HEK293T (cell line): ENCODE data around the gene RIMBP2.
A peak's percentile ranks its signal among the peaks of the same experiment; 100 is the strongest.
"Not testable (repeated sequence)": the region's sequence is repeated elsewhere in the genome, so short reads cannot be mapped to it uniquely, and the experiment has no call there.

ENCODE experiments used
- CTCF ChIA-PET: fragments of 350-600 bp; formaldehyde crosslinking; extraction: SDS; loops from one replicate; lab custom pipeline; 2021; ENCODE audit warnings: antibody characterized with exemption, inconsistent platforms; lab: Yijun Ruan, JAX
- POLR2A ChIA-PET: fragments of 350-600 bp; formaldehyde crosslinking; extraction: SDS; loops from one replicate; lab custom pipeline; 2020; ENCODE audit warnings: antibody characterized with exemption, inconsistent platforms; lab: Yijun Ruan, JAX
- DNase-seq: peaks from one replicate; pipeline ENCODE4 v3.0.0; 2012; ENCODE audit warnings: mixed read lengths; ENCODE audit errors: extremely low spot score
- ARNT ChIP-seq: fragments of 450-650 bp; IDR thresholded peaks from 2 replicates; pipeline ENCODE4 v1.6.1; 2017; ENCODE audit warnings: mild to moderate bottlenecking
- BHLHE40 ChIP-seq: fragments of 450-650 bp; IDR thresholded peaks from 2 replicates; pipeline ENCODE4 v1.6.1; 2016; ENCODE audit warnings: mild to moderate bottlenecking, moderate library complexity, borderline replicate concordance
- CTBP1 ChIP-seq: fragments of 450-650 bp; IDR thresholded peaks from 2 replicates; pipeline ENCODE4 v1.6.1; 2016; ENCODE audit warnings: borderline replicate concordance
- ELF4 ChIP-seq: fragments of 450-650 bp; IDR thresholded peaks from 2 replicates; pipeline ENCODE4 v1.6.1; 2017; ENCODE audit warnings: antibody characterized with exemption
- FOXA1 ChIP-seq: fragments of 450-650 bp; IDR thresholded peaks from 2 replicates; pipeline ENCODE4 v1.6.1; 2016; ENCODE audit warnings: mild to moderate bottlenecking
- FOXK2 ChIP-seq: fragments of 450-650 bp; IDR thresholded peaks from 2 replicates; pipeline ENCODE4 v1.6.1; 2016; ENCODE audit warnings: mild to moderate bottlenecking
- FOXM1 ChIP-seq: fragments of 450-650 bp; IDR thresholded peaks from 2 replicates; pipeline ENCODE4 v1.6.1; 2017; ENCODE audit warnings: mild to moderate bottlenecking, borderline replicate concordance
- HDGF ChIP-seq: fragments of 450-650 bp; IDR thresholded peaks from 2 replicates; pipeline ENCODE4 v1.6.1; 2017; ENCODE audit warnings: antibody characterized with exemption, borderline replicate concordance
- L3MBTL2 ChIP-seq: fragments of 450-650 bp; conservative IDR thresholded peaks from 2 replicates; pipeline ENCODE4 v1.6.1; 2016; ENCODE audit warnings: mild to moderate bottlenecking
- LEF1 ChIP-seq: fragments of 450-650 bp; IDR thresholded peaks from 2 replicates; pipeline ENCODE4 v1.6.1; 2017; ENCODE audit warnings: mild to moderate bottlenecking, borderline replicate concordance
- NFRKB ChIP-seq: fragments of 450-650 bp; IDR thresholded peaks from 2 replicates; pipeline ENCODE4 v1.6.1; 2016; ENCODE audit warnings: mild to moderate bottlenecking, moderate library complexity
- SP1 ChIP-seq: fragments of 450-650 bp; IDR thresholded peaks from 2 replicates; pipeline ENCODE4 v1.6.1; 2017
- SUZ12 ChIP-seq: fragments of 450-650 bp; IDR thresholded peaks from 2 replicates; pipeline ENCODE4 v1.6.1; 2016; ENCODE audit warnings: mild to moderate bottlenecking
- TARDBP ChIP-seq: fragments of 450-650 bp; IDR thresholded peaks from 2 replicates; pipeline ENCODE4 v1.6.1; 2016
- ZNF384 ChIP-seq: fragments of 450-650 bp; IDR thresholded peaks from 2 replicates; pipeline ENCODE4 v1.6.1; 2016
- TF ChIP-seq, protein P1 (sequence below): fragments of 450-650 bp; IDR thresholded peaks from 2 replicates; pipeline ENCODE4 v1.6.1; 2016

RIMBP2 gene

GRCh38 chr12:130761537-130762318 lies 45.6 kb upstream of the RIMBP2 start:
- peak; percentile 59 for DNase-seq
- TF ChIP-seq SUZ12, result no peak
- TF ChIP-seq BHLHE40, result no peak
- TF ChIP-seq L3MBTL2, result no peak
- no peak for TF ChIP-seq LEF1
- TF ChIP-seq, protein P1, sequence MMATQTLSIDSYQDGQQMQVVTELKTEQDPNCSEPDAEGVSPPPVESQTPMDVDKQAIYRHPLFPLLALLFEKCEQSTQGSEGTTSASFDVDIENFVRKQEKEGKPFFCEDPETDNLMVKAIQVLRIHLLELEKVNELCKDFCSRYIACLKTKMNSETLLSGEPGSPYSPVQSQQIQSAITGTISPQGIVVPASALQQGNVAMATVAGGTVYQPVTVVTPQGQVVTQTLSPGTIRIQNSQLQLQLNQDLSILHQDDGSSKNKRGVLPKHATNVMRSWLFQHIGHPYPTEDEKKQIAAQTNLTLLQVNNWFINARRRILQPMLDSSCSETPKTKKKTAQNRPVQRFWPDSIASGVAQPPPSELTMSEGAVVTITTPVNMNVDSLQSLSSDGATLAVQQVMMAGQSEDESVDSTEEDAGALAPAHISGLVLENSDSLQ, result no peak
- no peak for TF ChIP-seq FOXK2
- no peak for TF ChIP-seq HDGF
- no peak for TF ChIP-seq ELF4
- TF ChIP-seq SP1, result no peak
- TF ChIP-seq ARNT, result no peak
- no peak for TF ChIP-seq ZNF384
- no peak for TF ChIP-seq FOXA1
- no peak for TF ChIP-seq NFRKB
- no peak for TF ChIP-seq CTBP1
- TF ChIP-seq TARDBP, result no peak
- no peak for TF ChIP-seq FOXM1
- CTCF ChIA-PET, result no interaction called here
- POLR2A ChIA-PET, result no interaction called here

GRCh38 chr12:130754234-130754901 lies 38.3 kb upstream of the RIMBP2 start:
- CTCF ChIA-PET, result no interaction called here
- POLR2A ChIA-PET, result no interaction called here
- TF ChIP-seq TARDBP (no peak), SP1 (no peak), ELF4 (0 out of 2 replicates have a peak, but pooled peaks have one; percentile 11), FOXK2 (no peak), HDGF (no peak), NFRKB (no peak)
- no peak for DNase-seq

DNA sequence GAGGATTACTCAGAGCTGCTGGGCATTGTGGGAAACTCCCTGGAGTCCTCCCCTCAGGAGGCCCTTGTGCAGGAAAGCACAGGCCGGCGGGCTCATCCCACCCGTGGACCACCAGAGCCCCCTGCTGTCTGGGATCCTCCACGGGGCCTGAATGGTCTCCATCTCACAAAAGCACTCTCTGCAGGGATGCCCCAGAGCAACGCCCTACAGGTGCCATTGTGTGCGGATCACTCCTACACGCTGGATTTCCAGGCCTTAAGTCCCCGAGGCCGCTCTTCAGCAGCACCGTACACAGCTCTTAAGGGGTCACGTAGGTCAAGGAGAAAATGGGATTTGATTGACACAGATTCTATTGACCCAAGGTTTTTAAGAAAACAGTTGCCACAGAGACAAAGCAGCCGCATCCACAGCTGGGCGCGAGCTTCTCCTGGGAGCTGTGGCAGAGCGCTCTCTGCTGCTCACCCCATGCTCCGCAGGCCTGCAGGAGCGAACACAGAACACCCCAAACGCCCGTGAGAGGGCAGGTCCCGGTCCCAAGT lies 36.7 kb upstream of the RIMBP2 start:
- no peak for DNase-seq
- POLR2A ChIA-PET, result no interaction called here
- TF ChIP-seq SP1 (no peak), FOXM1 (no peak), BHLHE40 (no peak), ARNT (no peak), TARDBP (no peak), NFRKB (no peak), HDGF (no peak)
- TF ChIP-seq, protein P1, result no peak
- CTCF ChIA-PET, result interaction anchor here (0.7 kb wide), 1 partner anchor 175 kb away, joined by 4 read pairs; no protein-coding TSS in a partner anchor

DNA sequence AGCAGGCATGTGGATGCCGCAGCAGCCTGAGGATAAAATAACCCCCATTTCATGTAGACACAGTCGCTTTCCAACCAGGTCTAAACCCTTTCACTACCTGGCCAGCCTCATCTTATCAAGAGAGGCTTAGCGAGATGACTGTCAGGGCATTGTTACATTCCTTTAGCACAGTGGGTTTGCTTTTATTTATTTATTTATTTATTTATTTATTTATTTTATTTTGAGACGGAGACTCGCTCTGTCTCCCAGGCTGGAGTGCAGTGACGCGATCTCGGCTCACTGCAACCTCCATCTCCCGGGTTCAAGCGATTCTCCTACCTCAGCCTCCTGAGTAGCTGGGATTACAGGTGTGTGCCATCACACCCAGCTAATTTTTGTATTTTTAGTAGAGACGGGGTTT lies 35.9 kb upstream of the RIMBP2 start:
- CTCF ChIA-PET, POLR2A ChIA-PET, DNase-seq: not testable (repeated sequence)

- CTCF ChIA-PET, result interaction anchor here (0.7 to 0.8 kb wide), 2 partner anchors 40 to 120 kb away, joined by 3 read pairs; no protein-coding TSS in a partner anchor
Measured at GRCh38 chr12:130748786-130749185, 32.7 kb upstream of the RIMBP2 start.

GRCh38 chr12:130747867-130748740 lies 32.0 kb upstream of the RIMBP2 start:
- CTCF ChIA-PET, result interaction anchor here (0.6 to 0.8 kb wide), 4 partner anchors 39 to 537 kb away, joined by 3 read pairs; no protein-coding TSS in a partner anchor
- POLR2A ChIA-PET, result no interaction called here
- DNase-seq, result peak; percentile 82
- TF ChIP-seq L3MBTL2 (no peak), LEF1 (no peak), SP1 (no peak), HDGF (no peak), NFRKB (no peak), FOXM1 (no peak), ELF4 (no peak), ZNF384 (no peak), ARNT (no peak), TARDBP (no peak), FOXK2 (no peak), BHLHE40 (no peak), SUZ12 (no peak)
- TF ChIP-seq, protein P1, result no peak

More at GRCh38 chr12:130748786-130749185, 32.7 kb upstream of the RIMBP2 start:
- TF ChIP-seq L3MBTL2 (no peak), CTBP1 (no peak), SP1 (no peak)
- no peak for DNase-seq
- POLR2A ChIA-PET, result no interaction called here
